MM.1S (cell line): ENCODE results near the gene C17orf58.

Experiments
- EZH2 ChIP-seq: fragments of 300-600 bp; sonication (generic); optimal IDR thresholded peaks from 2 replicates; pipeline ENCODE3; 2017; ENCODE audit warnings: low read depth, mild to moderate bottlenecking, antibody characterized with exemption, low read length, mixed read lengths
- EZH2phosphoT487 ChIP-seq: fragments of 300-600 bp; sonication (generic); IDR thresholded peaks from 2 replicates; pipeline ENCODE4 v1.6.1; 2018; ENCODE audit warnings: antibody characterized with exemption, low read length
- TF ChIP-seq, protein P1 (sequence below): fragments of 300-600 bp; sonication (generic); IDR thresholded peaks from 2 replicates; pipeline ENCODE4 v1.5.1; 2016; ENCODE audit warnings: antibody characterized with exemption, low read length, mixed read lengths

GRCh38 chr17:67995570-67996263 is 552 bp downstream of the C17orf58 start:
- TF ChIP-seq, protein P1, sequence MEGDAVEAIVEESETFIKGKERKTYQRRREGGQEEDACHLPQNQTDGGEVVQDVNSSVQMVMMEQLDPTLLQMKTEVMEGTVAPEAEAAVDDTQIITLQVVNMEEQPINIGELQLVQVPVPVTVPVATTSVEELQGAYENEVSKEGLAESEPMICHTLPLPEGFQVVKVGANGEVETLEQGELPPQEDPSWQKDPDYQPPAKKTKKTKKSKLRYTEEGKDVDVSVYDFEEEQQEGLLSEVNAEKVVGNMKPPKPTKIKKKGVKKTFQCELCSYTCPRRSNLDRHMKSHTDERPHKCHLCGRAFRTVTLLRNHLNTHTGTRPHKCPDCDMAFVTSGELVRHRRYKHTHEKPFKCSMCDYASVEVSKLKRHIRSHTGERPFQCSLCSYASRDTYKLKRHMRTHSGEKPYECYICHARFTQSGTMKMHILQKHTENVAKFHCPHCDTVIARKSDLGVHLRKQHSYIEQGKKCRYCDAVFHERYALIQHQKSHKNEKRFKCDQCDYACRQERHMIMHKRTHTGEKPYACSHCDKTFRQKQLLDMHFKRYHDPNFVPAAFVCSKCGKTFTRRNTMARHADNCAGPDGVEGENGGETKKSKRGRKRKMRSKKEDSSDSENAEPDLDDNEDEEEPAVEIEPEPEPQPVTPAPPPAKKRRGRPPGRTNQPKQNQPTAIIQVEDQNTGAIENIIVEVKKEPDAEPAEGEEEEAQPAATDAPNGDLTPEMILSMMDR: no peak
- TF ChIP-seq EZH2phosphoT487: no peak
- no peak for TF ChIP-seq EZH2
